Naive thymus-derived CD4-positive, alpha-beta T cell (primary cell): ENCODE measurements around the gene GPR149. TPM values are rescaled to one million over a fixed set of nuclear protein-coding genes. Genes with fewer than 3 reads are reported as not detected.

Source experiments
- ATAC-seq: fragments of 150-1000 bp; cut with Tn5 transposase; 2 replicates; pipeline ENCODE4 v1.10.0; 2021; ENCODE audit warnings: mild to moderate bottlenecking, moderate library complexity
- CTCF ChIA-PET: fragments of 350-600 bp; sonication (Branson Sonifier 250); formaldehyde crosslinking; loops from one replicate; lab custom pipeline; 2021; ENCODE audit warnings: antibody characterized with exemption; lab: Charles Lee
- POLR2A ChIA-PET: fragments of 350-600 bp; sonication (Branson Sonifier 250); formaldehyde crosslinking; loops from one replicate; lab custom pipeline; 2021; ENCODE audit warnings: antibody characterized with exemption, inconsistent platforms; lab: Charles Lee
- DNase-seq, 9 donors: peaks; one replicate each; pipeline versions ENCODE4 v3.0.0 to v3.0.0-alpha.2; 2020 to 2022; ENCODE audit warnings: mixed read lengths in 1 of 9
- H3K27ac ChIP-seq: one replicate; pipeline ENCODE4 v1.7.0; 2013; ENCODE audit warnings: mild to moderate bottlenecking, low read depth, low read length, moderate library complexity
- H3K27me3 ChIP-seq, 2 donors: one replicate each; pipeline ENCODE4 v1.7.0; 2013; ENCODE audit warnings: low read length in 2 of 2, mild to moderate bottlenecking in 2 of 2, moderate library complexity in 2 of 2; ENCODE audit not compliant: control insufficient read depth in 2 of 2, insufficient read depth in 2 of 2
- H3K36me3 ChIP-seq, 3 experiments: 1 replicate in 2 of 3; 2 replicates in 1 of 3; pipeline ENCODE4 v1.7.0; 2013; ENCODE audit warnings: low read length in 3 of 3, mild to moderate bottlenecking in 3 of 3, moderate library complexity in 1 of 3; ENCODE audit not compliant: insufficient read depth in 3 of 3, control insufficient read depth in 2 of 3
- H3K4me1 ChIP-seq, 2 donors: one replicate each; pipeline ENCODE4 v1.7.0; 2013; ENCODE audit warnings: low read length in 2 of 2, mild to moderate bottlenecking in 2 of 2, moderate library complexity in 1 of 2; ENCODE audit not compliant: control insufficient read depth in 2 of 2, insufficient read depth in 2 of 2
- H3K4me3 ChIP-seq: 2 replicates; pipeline ENCODE4 v1.7.0; 2013; ENCODE audit warnings: mild to moderate bottlenecking, low read length
- H3K9me3 ChIP-seq, 3 experiments: 1 replicate in 2 of 3; 2 replicates in 1 of 3; pipeline ENCODE4 v1.7.0; 2013; ENCODE audit warnings: low read length in 3 of 3; ENCODE audit not compliant: control insufficient read depth in 2 of 3
- H3K27ac Mint-ChIP-seq, 9 donors: one replicate each; pipeline ENCODE4 v1.8.0; 2020 to 2022; ENCODE audit warnings: mixed read lengths in 9 of 9, mild to moderate bottlenecking in 8 of 9, moderate library complexity in 5 of 9, inconsistent platforms in 2 of 9
- H3K27me3 Mint-ChIP-seq, 5 donors: one replicate each; pipeline ENCODE4 v1.8.0; 2021 to 2022; ENCODE audit warnings: mixed read lengths in 5 of 5, mild to moderate bottlenecking in 1 of 5
- H3K36me3 Mint-ChIP-seq, 5 donors: one replicate each; pipeline ENCODE4 v1.8.0; 2020 to 2022; ENCODE audit warnings: mixed read lengths in 5 of 5, mild to moderate bottlenecking in 3 of 5, inconsistent platforms in 1 of 5
- H3K4me1 Mint-ChIP-seq, 7 donors: one replicate each; pipeline ENCODE4 v1.8.0; 2020 to 2022; ENCODE audit warnings: mixed read lengths in 7 of 7, mild to moderate bottlenecking in 3 of 7, inconsistent platforms in 1 of 7
- H3K4me3 Mint-ChIP-seq, 10 donors: one replicate each; pipeline ENCODE4 v1.8.0; 2020 to 2022; ENCODE audit warnings: mild to moderate bottlenecking in 10 of 10, mixed read lengths in 10 of 10, moderate library complexity in 6 of 10, inconsistent platforms in 2 of 10
- H3K9me3 Mint-ChIP-seq, 11 donors: one replicate each; pipeline ENCODE4 v1.8.0; 2020 to 2022; ENCODE audit warnings: mixed read lengths in 11 of 11, mild to moderate bottlenecking in 4 of 11, inconsistent platforms in 1 of 11, moderate library complexity in 1 of 11
- intact Hi-C, 2 donors: fragments of 100-400 bp; cut with micrococcal nuclease; formaldehyde crosslinking; loops; one replicate each; pipeline ENCODE4 v1.15.1; 2023
- polyA plus RNA-seq, 2 donors: library from polyadenylated mRNA; unstranded; fragments of 300-500 nt; fragmentation: Illumina TruSeq; gene quantifications; one replicate each; pipeline ENCODE4 v1.2.3, GENCODE V29; 2021
- total RNA-seq, 6 experiments: library from RNA in 5 of 6; stranded (reverse) in 5 of 6; gene quantifications; 1 replicate in 5 of 6; 2 replicates in 1 of 6; pipeline ENCODE4 v1.2.3 and lab custom pipeline; 2021 to 2026

GPR149 gene
- total and polyA plus RNA-seq, 7 experiments from 2014 or later: not detected

- H3K27me3 Mint-ChIP-seq: peaks cover 0 to 3% (median 0%) of the 10 kb centered on the region in 5 donors
- Histone ChIP-seq H3K27ac (peak overlapping the region; percentile 94), H3K36me3 (no peaks in the 10 kb centered on the region), H3K4me3 (peak overlapping the region; percentile 70), H3K27me3 (no peaks in the 10 kb centered on the region), H3K4me1 (peaks cover 29 to 36% of the 10 kb centered on the region in 2 donors), H3K9me3 (no peaks in the 10 kb centered on the region)
- peaks cover 0 to 18% (median 11%) of the 10 kb centered on the region in 5 donors for H3K36me3 Mint-ChIP-seq
- H3K27ac Mint-ChIP-seq: peak overlapping the region in 8 of 9 donors; percentile 96 to 100 (median 99)
- ChIA-PET POLR2A (interaction anchor here (0.9 to 1.9 kb wide), 3 partner anchors 8 to 11 kb away, joined by 3 to 9 read pairs (median 4); no protein-coding TSS in a partner anchor), CTCF (no interaction called here)
- H3K9me3 Mint-ChIP-seq: peaks cover 0 to 2% (median 0%) of the 10 kb centered on the region in 11 donors
- peaks cover 4 to 23% (median 20%) of the 10 kb centered on the region in 7 donors for H3K4me1 Mint-ChIP-seq
- H3K4me3 Mint-ChIP-seq: peak overlapping the region in 5 of 10 donors; percentile 92 to 96 (median 96)
- DNase-seq (peak in 2 of 9 donors; percentile 10 to 12), ATAC-seq (no peak)
- intact Hi-C loops: loop anchor here (1.0 to 10.0 kb wide), 7 partner anchors 203 to 1547 kb away; partner anchors contain the start of genes ARHGEF26 (in 2 of the 2), SLC33A1 (in 2 of the 2), C3orf33 (in 1 of the 2) and GMPS (in 1 of the 2)
These were observed 105.1 kb downstream of the GPR149 start for GRCh38 chr3:154324919-154325318.

- peaks cover 0 to 18% (median 11%) of the 10 kb centered on the region in 5 donors for H3K36me3 Mint-ChIP-seq
- intact Hi-C loops: loop anchor here (1.0 to 10.0 kb wide), 8 partner anchors 15 to 1548 kb away; partner anchors contain the start of genes ARHGEF26 (in 2 of the 2), SLC33A1 (in 2 of the 2), C3orf33 (in 1 of the 2) and GMPS (in 1 of the 2)
- H3K4me1 ChIP-seq: peaks cover 38 to 43% of the 10 kb centered on the region in 2 donors
- peaks cover 0 to 2% (median 0%) of the 10 kb centered on the region in 11 donors for H3K9me3 Mint-ChIP-seq
- no peaks in the 10 kb centered on the region for H3K27me3 ChIP-seq
- H3K4me1 Mint-ChIP-seq: peaks cover 4 to 23% (median 20%) of the 10 kb centered on the region in 7 donors
- H3K27ac Mint-ChIP-seq: peak within 1 kb of the TSS in 8 of 9 donors; percentile 96 to 100 (median 99)
- POLR2A ChIA-PET: interaction anchor here (0.9 to 1.9 kb wide), 3 partner anchors 8 to 10 kb away, joined by 3 to 9 read pairs (median 4); no protein-coding TSS in a partner anchor
- H3K4me3 Mint-ChIP-seq: peak within 1 kb of the TSS in 5 of 10 donors; percentile 92 to 96 (median 96)
- peak; percentile 94 for ATAC-seq
- peak within 1 kb of the TSS; percentile 94 for H3K27ac ChIP-seq
- H3K36me3 ChIP-seq: no peaks in the 10 kb centered on the region
- no peaks in the 10 kb centered on the region for H3K9me3 ChIP-seq
- H3K27me3 Mint-ChIP-seq: peaks cover 0 to under 1% (median 0%) of the 10 kb centered on the region in 5 donors
- CTCF ChIA-PET: no interaction called here
- DNase-seq: peak; percentile 73 to 92 (median 89)
- H3K4me3 ChIP-seq: peak within 1 kb of the TSS; percentile 70
These were observed 105.9 kb downstream of the GPR149 start, which contains the start of gene DHX36 for GRCh38 chr3:154323891-154324738. TSS of gene DHX36 (minus strand) at chr3:154324487. CDS start at chr3:154324416, 71 bp downstream.

GRCh38 chr3:154316974-154317767, 112.8 kb downstream of the GPR149 start:
- Mint-ChIP-seq H3K4me1 (peaks cover 7 to 37% (median 27%) of the 10 kb centered on the region in 7 donors), H3K27me3 (no peaks in the 10 kb centered on the region), H3K9me3 (no peaks in the 10 kb centered on the region), H3K4me3 (peak overlapping the region in 6 of 10 donors; percentile 14 to 62 (median 34)), H3K27ac (peak overlapping the region in 8 of 9 donors; percentile 5 to 65 (median 38)), H3K36me3 (peaks cover 15 to 45% (median 29%) of the 10 kb centered on the region in 5 donors)
- CTCF ChIA-PET: interaction anchor here (0.6 kb wide), 1 partner anchor 1387 kb away, joined by 3 read pairs; no protein-coding TSS in a partner anchor
- no peaks in the 10 kb centered on the region for H3K27me3 ChIP-seq
- H3K4me3 ChIP-seq: no peak overlapping the region
- H3K9me3 ChIP-seq: no peaks in the 10 kb centered on the region
- ATAC-seq (no peak), DNase-seq (no peak)
- intact Hi-C loops: loop anchor here in 1 of 2 donors (5.0 kb wide), 1 partner anchor 40 kb away; no protein-coding TSS in a partner anchor
- POLR2A ChIA-PET: no interaction called here
- H3K36me3 ChIP-seq: peaks cover 0 to 21% (median 15%) of the 10 kb centered on the region in 3 experiments
- peak overlapping the region; percentile 32 for H3K27ac ChIP-seq
- H3K4me1 ChIP-seq: peaks cover 37 to 47% of the 10 kb centered on the region in 2 donors

GRCh38 chr3:154314152-154314551, 115.8 kb downstream of the GPR149 start:
- POLR2A ChIA-PET: interaction anchor here (0.6 to 3.1 kb wide), 2 partner anchors 8 to 10 kb away, joined by 5 to 9 read pairs; partner anchors contain the start of gene DHX36
- H3K27ac ChIP-seq: no peak overlapping the region
- Mint-ChIP-seq H3K4me1 (peaks cover 7 to 35% (median 26%) of the 10 kb centered on the region in 7 donors), H3K4me3 (no peak overlapping the region), H3K36me3 (peaks cover 15 to 48% (median 35%) of the 10 kb centered on the region in 5 donors), H3K9me3 (no peaks in the 10 kb centered on the region), H3K27me3 (no peaks in the 10 kb centered on the region), H3K27ac (peak overlapping the region in 1 of 9 donors; percentile 68)
- H3K4me3 ChIP-seq: no peak overlapping the region
- CTCF ChIA-PET: interaction anchor here (0.7 kb wide), 1 partner anchor 33 kb away, joined by 3 read pairs; no protein-coding TSS in a partner anchor
- peaks cover 0 to 28% (median 15%) of the 10 kb centered on the region in 3 experiments for H3K36me3 ChIP-seq
- H3K4me1 ChIP-seq: peaks cover 9 to 24% of the 10 kb centered on the region in 2 donors
- intact Hi-C loops: no loop called here
- ATAC-seq (no peak), DNase-seq (no peak)
- no peaks in the 10 kb centered on the region for H3K9me3 ChIP-seq
- H3K27me3 ChIP-seq: no peaks in the 10 kb centered on the region

- no peak overlapping the region for H3K27ac ChIP-seq
- no peak overlapping the region for H3K4me3 ChIP-seq
- Mint-ChIP-seq H3K27ac (peak overlapping the region in 1 of 9 donors; percentile 62), H3K27me3 (no peaks in the 10 kb centered on the region), H3K4me1 (peaks cover 7 to 42% (median 33%) of the 10 kb centered on the region in 7 donors), H3K9me3 (no peaks in the 10 kb centered on the region), H3K4me3 (no peak overlapping the region), H3K36me3 (peaks cover 24 to 57% (median 43%) of the 10 kb centered on the region in 5 donors)
- intact Hi-C loops: no loop called here
- H3K27me3 ChIP-seq: no peaks in the 10 kb centered on the region
- DNase-seq (no peak), ATAC-seq (no peak)
- ChIA-PET POLR2A (no interaction called here), CTCF (no interaction called here)
- H3K9me3 ChIP-seq: no peaks in the 10 kb centered on the region
- peaks cover 0 to 46% (median 15%) of the 10 kb centered on the region in 3 experiments for H3K36me3 ChIP-seq
- H3K4me1 ChIP-seq: no peaks in the 10 kb centered on the region
These were observed 119.2 kb downstream of the GPR149 start for GRCh38 chr3:154310840-154311239.
